ENCODE data around the gene UBQLNL.

Gene UBQLNL

GRCh38 chr11:5546457-5546856 lies 30.0 kb upstream of the UBQLNL start:
- 60% methylated on average over 2 of the region's 3 CpGs for WGBS
- no peaks in the 10 kb centered on the region for H3K79me1 ChIP-seq (replicated peaks; ENCODE audit: low read length, poor library complexity, severe bottlenecking)

GRCh38 chr11:5541427-5541826 lies 24.9 kb upstream of the UBQLNL start:
- no peak overlapping the region for H2BK12ac ChIP-seq (ENCODE audit: low read length in 2 of 2)
- no peak overlapping the region for H3K4me3 ChIP-seq (ENCODE audit: insufficient read depth in 1 of 2, low read depth in 1 of 2, low read length in 2 of 2)
- H3K4me2 ChIP-seq (ENCODE audit: low read length, poor library complexity, severe bottlenecking) = no peak overlapping the region
- no peak for DNase-seq
- no peaks in the 10 kb centered on the region for H3K9me3 ChIP-seq (ENCODE audit: control insufficient read depth, low read length)
- WGBS = 80% methylated on average over 1 of the region's 1 CpG
- no peak overlapping the region for H2AFZ ChIP-seq (ENCODE audit: low read depth, low read length)
- no peaks in the 10 kb centered on the region for H3K79me1 ChIP-seq (replicated peaks; ENCODE audit: low read length, poor library complexity, severe bottlenecking)
- no peak overlapping the region for H3K9ac ChIP-seq (ENCODE audit: low read length)
- no peaks in the 10 kb centered on the region for H3K36me3 ChIP-seq (ENCODE audit: control insufficient read depth in 1 of 2, insufficient read depth in 2 of 2, low read depth in 1 of 2, low read length in 2 of 2)
- H2BK15ac ChIP-seq (ENCODE audit: low read depth, poor library complexity, severe bottlenecking) = no peak overlapping the region
- H3K27ac ChIP-seq (ENCODE audit: low read length, poor library complexity, severe bottlenecking) = no peak overlapping the region
- H3K14ac ChIP-seq (ENCODE audit: low read length in 2 of 2) = no peak overlapping the region
- no peak overlapping the region for H3K18ac ChIP-seq (ENCODE audit: low read depth in 1 of 2, low read length in 2 of 2)
- H3K27me3 ChIP-seq (ENCODE audit: control insufficient read depth in 1 of 2, insufficient read depth in 1 of 2, low read length in 2 of 2) = no peaks in the 10 kb centered on the region
- H2AK5ac ChIP-seq (ENCODE audit: low read length, severe bottlenecking) = no peak overlapping the region
- H3K23ac ChIP-seq (ENCODE audit: low read length in 2 of 2) = no peak overlapping the region
- H3K4me1 ChIP-seq (ENCODE audit: control insufficient read depth, insufficient read depth, low read depth, low read length) = no peaks in the 10 kb centered on the region
- H3K4ac ChIP-seq (ENCODE audit: low read depth in 1 of 2, low read length in 2 of 2) = no peak overlapping the region
- H2BK5ac ChIP-seq (ENCODE audit: low read depth, low read length, poor library complexity, severe bottlenecking) = no peak overlapping the region
- no peak overlapping the region for H4K91ac ChIP-seq (ENCODE audit: low read length)
- no peak overlapping the region for H4K8ac ChIP-seq (ENCODE audit: low read length)
- no peak overlapping the region for H2BK120ac ChIP-seq (ENCODE audit: low read depth, low read length)

More at GRCh38 chr11:5546457-5546856, 30.0 kb upstream of the UBQLNL start:
- Histone ChIP-seq H3K4me3 (ENCODE audit: insufficient read depth in 1 of 2, low read depth in 1 of 2, low read length in 2 of 2) (no peak overlapping the region), H2BK5ac (ENCODE audit: low read depth, low read length, poor library complexity, severe bottlenecking) (no peak overlapping the region), H3K9me3 (ENCODE audit: control insufficient read depth, low read length) (no peaks in the 10 kb centered on the region), H2AK5ac (ENCODE audit: low read length, severe bottlenecking) (no peak overlapping the region), H3K4ac (ENCODE audit: low read depth in 1 of 2, low read length in 2 of 2) (no peak overlapping the region), H2BK12ac (ENCODE audit: low read length in 2 of 2) (no peak overlapping the region), H3K27me3 (ENCODE audit: control insufficient read depth in 1 of 2, insufficient read depth in 1 of 2, low read length in 2 of 2) (no peaks in the 10 kb centered on the region), H3K27ac (ENCODE audit: low read length, poor library complexity, severe bottlenecking) (no peak overlapping the region), H3K36me3 (ENCODE audit: control insufficient read depth in 1 of 2, insufficient read depth in 2 of 2, low read depth in 1 of 2, low read length in 2 of 2) (no peaks in the 10 kb centered on the region), H3K9ac (ENCODE audit: low read length) (no peak overlapping the region), H4K8ac (ENCODE audit: low read length) (no peak overlapping the region), H3K18ac (ENCODE audit: low read depth in 1 of 2, low read length in 2 of 2) (no peak overlapping the region), H2BK15ac (ENCODE audit: low read depth, poor library complexity, severe bottlenecking) (no peak overlapping the region), H2BK120ac (ENCODE audit: low read depth, low read length) (no peak overlapping the region), H3K14ac (ENCODE audit: low read length in 2 of 2) (no peak overlapping the region), H3K4me2 (ENCODE audit: low read length, poor library complexity, severe bottlenecking) (no peak overlapping the region), H3K23ac (ENCODE audit: low read length in 2 of 2) (no peak overlapping the region), H3K4me1 (ENCODE audit: control insufficient read depth, insufficient read depth, low read depth, low read length) (peaks cover 1% of the 10 kb centered on the region), H2AFZ (ENCODE audit: low read depth, low read length) (no peak overlapping the region), H4K91ac (ENCODE audit: low read length) (no peak overlapping the region)
- no peak for DNase-seq

- no peak overlapping the region for H3K9ac ChIP-seq (ENCODE audit: low read length)
- no peak overlapping the region for H2BK5ac ChIP-seq (ENCODE audit: low read depth, low read length, poor library complexity, severe bottlenecking)
- no peaks in the 10 kb centered on the region for H3K9me3 ChIP-seq (ENCODE audit: control insufficient read depth, low read length)
- no peak overlapping the region for H3K27ac ChIP-seq (ENCODE audit: low read length, poor library complexity, severe bottlenecking)
- H3K36me3 ChIP-seq (ENCODE audit: control insufficient read depth in 1 of 2, insufficient read depth in 2 of 2, low read depth in 1 of 2, low read length in 2 of 2) = no peaks in the 10 kb centered on the region
- no peak overlapping the region for H3K18ac ChIP-seq (ENCODE audit: low read depth in 1 of 2, low read length in 2 of 2)
- no peak overlapping the region for H2BK15ac ChIP-seq (ENCODE audit: low read depth, poor library complexity, severe bottlenecking)
- H3K4me1 ChIP-seq (ENCODE audit: control insufficient read depth, insufficient read depth, low read depth, low read length) = no peaks in the 10 kb centered on the region
- no peaks in the 10 kb centered on the region for H3K79me1 ChIP-seq (replicated peaks; ENCODE audit: low read length, poor library complexity, severe bottlenecking)
- H3K4me3 ChIP-seq (ENCODE audit: insufficient read depth in 1 of 2, low read depth in 1 of 2, low read length in 2 of 2) = no peak overlapping the region
- no peak for DNase-seq
- H3K23ac ChIP-seq (ENCODE audit: low read length in 2 of 2) = no peak overlapping the region
- H4K91ac ChIP-seq (ENCODE audit: low read length) = no peak overlapping the region
- no peak overlapping the region for H3K4me2 ChIP-seq (ENCODE audit: low read length, poor library complexity, severe bottlenecking)
- no peak overlapping the region for H2BK120ac ChIP-seq (ENCODE audit: low read depth, low read length)
- no peak overlapping the region for H2AK5ac ChIP-seq (ENCODE audit: low read length, severe bottlenecking)
- H3K27me3 ChIP-seq (ENCODE audit: control insufficient read depth in 1 of 2, insufficient read depth in 1 of 2, low read length in 2 of 2) = peaks cover 0 to 3% of the 10 kb centered on the region in 2 experiments
- H4K8ac ChIP-seq (ENCODE audit: low read length) = no peak overlapping the region
- no peak overlapping the region for H3K4ac ChIP-seq (ENCODE audit: low read depth in 1 of 2, low read length in 2 of 2)
- H2AFZ ChIP-seq (ENCODE audit: low read depth, low read length) = no peak overlapping the region
- H2BK12ac ChIP-seq (ENCODE audit: low read length in 2 of 2) = no peak overlapping the region
- no peak overlapping the region for H3K14ac ChIP-seq (ENCODE audit: low read length in 2 of 2)
These were observed 20.0 kb upstream of the UBQLNL start for GRCh38 chr11:5536482-5536881.

GRCh38 chr11:5534046-5534445 lies 17.5 kb upstream of the UBQLNL start:
- H2BK120ac ChIP-seq (ENCODE audit: low read depth, low read length) = no peak overlapping the region
- H3K4me1 ChIP-seq (ENCODE audit: control insufficient read depth, insufficient read depth, low read depth, low read length) = no peaks in the 10 kb centered on the region
- no peaks in the 10 kb centered on the region for H3K79me1 ChIP-seq (replicated peaks; ENCODE audit: low read length, poor library complexity, severe bottlenecking)
- no peak overlapping the region for H4K91ac ChIP-seq (ENCODE audit: low read length)
- no peak overlapping the region for H3K4me2 ChIP-seq (ENCODE audit: low read length, poor library complexity, severe bottlenecking)
- no peak overlapping the region for H2AK5ac ChIP-seq (ENCODE audit: low read length, severe bottlenecking)
- no peak overlapping the region for H3K14ac ChIP-seq (ENCODE audit: low read length in 2 of 2)
- no peak overlapping the region for H3K18ac ChIP-seq (ENCODE audit: low read depth in 1 of 2, low read length in 2 of 2)
- no peak overlapping the region for H2BK12ac ChIP-seq (ENCODE audit: low read length in 2 of 2)
- no peak for DNase-seq
- no peak overlapping the region for H3K9ac ChIP-seq (ENCODE audit: low read length)
- WGBS = 80% methylated on average over 1 of the region's 1 CpG
- no peak overlapping the region for H3K4me3 ChIP-seq (ENCODE audit: insufficient read depth in 1 of 2, low read depth in 1 of 2, low read length in 2 of 2)
- no peak overlapping the region for H3K4ac ChIP-seq (ENCODE audit: low read depth in 1 of 2, low read length in 2 of 2)
- no peak overlapping the region for H2AFZ ChIP-seq (ENCODE audit: low read depth, low read length)
- H3K23ac ChIP-seq (ENCODE audit: low read length in 2 of 2) = no peak overlapping the region
- H3K36me3 ChIP-seq (ENCODE audit: control insufficient read depth in 1 of 2, insufficient read depth in 2 of 2, low read depth in 1 of 2, low read length in 2 of 2) = no peaks in the 10 kb centered on the region
- H3K27me3 ChIP-seq (ENCODE audit: control insufficient read depth in 1 of 2, insufficient read depth in 1 of 2, low read length in 2 of 2) = peaks cover 0 to 4% of the 10 kb centered on the region in 2 experiments
- H3K9me3 ChIP-seq (ENCODE audit: control insufficient read depth, low read length) = no peaks in the 10 kb centered on the region
- no peak overlapping the region for H3K27ac ChIP-seq (ENCODE audit: low read length, poor library complexity, severe bottlenecking)
- no peak overlapping the region for H2BK5ac ChIP-seq (ENCODE audit: low read depth, low read length, poor library complexity, severe bottlenecking)
- H4K8ac ChIP-seq (ENCODE audit: low read length) = no peak overlapping the region
- H2BK15ac ChIP-seq (ENCODE audit: low read depth, poor library complexity, severe bottlenecking) = no peak overlapping the region

All from mesenchymal stem cell (in vitro differentiated cells and primary cell).